Erythroblast (primary cell): Measurements from ENCODE around the gene ACOT4.
"Not testable (repeated sequence)": the region's sequence is repeated elsewhere in the genome, so short reads cannot be mapped to it uniquely, and the experiment has no call there.

ENCODE experiments used
- GATA1 ChIP-seq: IDR thresholded peaks from 2 replicates; pipeline ENCODE4 v1.6.1; 2011; ENCODE audit warnings: low read depth, mild to moderate bottlenecking, control low read depth, low read length, moderate library complexity
- POLR2A ChIP-seq: IDR thresholded peaks from 2 replicates; pipeline ENCODE4 v1.6.1; 2011; ENCODE audit warnings: mild to moderate bottlenecking, low read length

GRCh38 chr14:73636355-73636754, 44.7 kb downstream of the ACOT4 start:
- not testable (repeated sequence) for TF ChIP-seq POLR2A, GATA1
